Measurements from ENCODE around the gene CRX. TPM values are rescaled to one million over a fixed set of nuclear protein-coding genes. Genes with fewer than 3 reads are reported as not detected.

CRX gene
- total RNA-seq, 1 experiment from 2014 or later, result not detected

- ChIA-PET POLR2A (no interaction called here), CTCF (no interaction called here)
- Histone ChIP-seq H3K36me3 (ENCODE audit: control insufficient read depth, insufficient read depth, low read length) (peaks cover 5% of the 10 kb centered on the region; the same call in 1 of the 2 replicates), H3K9me3 (ENCODE audit: control insufficient read depth, insufficient read depth, low read depth, low read length) (no peaks in the 10 kb centered on the region), H3K27ac (ENCODE audit: low read length) (0 out of 2 replicates have a peak overlapping the region, but pooled peaks have one; percentile 12), H3K27me3 (ENCODE audit: control insufficient read depth, insufficient read depth, low read length) (no peaks in the 10 kb centered on the region), H3K4me3 (ENCODE audit: low read depth in 2 of 2, low read length in 2 of 2) (peak overlapping the region; percentile 87 to 89), H3K4me1 (ENCODE audit: control insufficient read depth, insufficient read depth, low read length) (no peaks in the 10 kb centered on the region)
- BruUV-seq (replicated peaks), result no TSS peak
- ATAC-seq (no peak), DNase-seq (ENCODE audit: low read depth, low spot score) (no peak)
- in situ Hi-C loops (cut with HindIII; ENCODE audit: low pct_unique_long_range_greater_than_20kb, low sequenced_read_pairs) (no loop called here), intact Hi-C loops (cut with micrococcal nuclease; ENCODE audit: unreplicated experiment) (no loop called here)
- TF ChIP-seq TCF7L2 (IDR thresholded peaks at IDR 0.05; ENCODE audit: low read depth, low read length) (no peak), POLR2AphosphoS5 (IDR thresholded peaks at IDR 0.05; ENCODE audit: low read depth, low read length) (no peak), SIN3A (IDR thresholded peaks at IDR 0.05; ENCODE audit: borderline replicate concordance, insufficient read depth, low read depth, low read length) (no peak), REST (IDR thresholded peaks at IDR 0.05; ENCODE audit: insufficient read depth in 1 of 2, low read depth in 2 of 2, low read length in 1 of 2) (no peak), CTCF (IDR thresholded peaks at IDR 0.05) (no peak)
Measured at GRCh38 chr19:47780215-47780551, 41.6 kb upstream of the CRX start.

DNA sequence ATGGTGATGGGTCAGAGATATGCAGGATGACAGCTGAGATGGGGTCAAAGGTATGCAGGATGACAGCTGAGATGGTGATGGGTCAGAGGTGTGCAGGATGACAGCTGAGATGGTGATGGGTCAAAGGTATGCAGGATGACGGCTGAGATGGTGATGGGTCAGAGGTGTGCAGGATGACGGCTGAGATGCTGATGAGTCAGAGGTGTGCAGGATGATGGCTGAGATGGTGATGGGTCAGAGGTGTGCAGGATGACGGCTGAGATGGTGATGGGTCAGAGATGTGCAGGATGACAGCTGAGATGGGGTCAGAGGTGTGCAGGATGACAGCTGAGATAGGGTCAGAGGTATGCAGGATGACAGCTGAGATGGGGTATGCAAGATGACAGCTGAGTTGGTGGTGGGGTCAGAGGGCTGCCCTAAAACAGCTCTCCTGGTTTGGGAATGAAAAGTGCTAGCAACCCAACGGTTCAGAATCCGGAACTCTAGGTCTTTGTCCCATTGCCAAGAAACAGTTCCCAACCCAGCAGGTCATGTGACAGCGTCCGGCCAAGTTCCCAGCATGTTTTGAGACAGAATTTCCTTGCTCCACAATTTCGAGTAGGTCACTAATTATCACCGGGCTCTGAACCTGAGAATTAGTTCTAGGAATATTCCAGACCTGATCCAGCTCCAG lies 40.0 kb upstream of the CRX start:
- TF ChIP-seq CTCF (IDR thresholded peaks at IDR 0.05) (no peak), TCF7L2 (IDR thresholded peaks at IDR 0.05; ENCODE audit: low read depth, low read length) (no peak), REST (IDR thresholded peaks at IDR 0.05; ENCODE audit: insufficient read depth in 1 of 2, low read depth in 2 of 2, low read length in 1 of 2) (no peak), SIN3A (IDR thresholded peaks at IDR 0.05; ENCODE audit: borderline replicate concordance, insufficient read depth, low read depth, low read length) (no peak), POLR2AphosphoS5 (IDR thresholded peaks at IDR 0.05; ENCODE audit: low read depth, low read length) (no peak)
- in situ Hi-C loops (cut with HindIII; ENCODE audit: low pct_unique_long_range_greater_than_20kb, low sequenced_read_pairs), result no loop called here
- no TSS peak for BruUV-seq (replicated peaks)
- no peak overlapping the region for H3K27ac ChIP-seq (ENCODE audit: low read length)
- POLR2A ChIA-PET, result no interaction called here
- peaks cover 5% of the 10 kb centered on the region; the same call in 1 of the 2 replicates for H3K36me3 ChIP-seq (ENCODE audit: control insufficient read depth, insufficient read depth, low read length)
- H3K4me1 ChIP-seq (ENCODE audit: control insufficient read depth, insufficient read depth, low read length), result no peaks in the 10 kb centered on the region
- no peaks in the 10 kb centered on the region for H3K9me3 ChIP-seq (ENCODE audit: control insufficient read depth, insufficient read depth, low read depth, low read length)
- no peak overlapping the region for H3K4me3 ChIP-seq (ENCODE audit: low read depth in 2 of 2, low read length in 2 of 2)
- ATAC-seq (no peak), DNase-seq (ENCODE audit: low read depth, low spot score) (no peak)
- H3K27me3 ChIP-seq (ENCODE audit: control insufficient read depth, insufficient read depth, low read length), result no peaks in the 10 kb centered on the region
- intact Hi-C loops (cut with micrococcal nuclease; ENCODE audit: unreplicated experiment), result no loop called here
- CTCF ChIA-PET, result no interaction called here
